Adrenal gland (tissue), 12 donors: ENCODE measurements around the gene CRYGB. TPM values are rescaled to one million over a fixed set of nuclear protein-coding genes. Genes with fewer than 3 reads are reported as not detected.

ENCODE experiments used
- DNase-seq, 7 donors: peaks; one replicate each; pipeline ENCODE4 v3.0.0-alpha.2; 2019 to 2020
- H3K27ac ChIP-seq, 5 donors: fragments of 200-600 bp; sonication (generic) in 4 of 5; 1 replicate in 3 of 5; 2 replicates in 2 of 5; pipeline versions ENCODE4 v1.5.1 to v1.8.0; 2016 to 2020; ENCODE audit warnings: mild to moderate bottlenecking in 1 of 5
- H3K27me3 ChIP-seq: fragments of 200-600 bp; 2 replicates; pipeline ENCODE4 v1.8.0; 2021
- H3K36me3 ChIP-seq, 2 donors: fragments of 200-600 bp; replicated peaks in 1 of 2; 1 replicate in 1 of 2; 2 replicates in 1 of 2; pipeline versions ENCODE4 v1.5.1 to v1.8.0; 2018 to 2022
- H3K4me1 ChIP-seq, 2 donors: fragments of 200-600 bp; replicated peaks in 1 of 2; 1 replicate in 1 of 2; 2 replicates in 1 of 2; pipeline versions ENCODE4 v1.5.1 to v1.8.0; 2018 to 2021
- H3K4me3 ChIP-seq, 4 donors: fragments of 200-600 bp; sonication (generic) in 3 of 4; one replicate each; pipeline ENCODE4 v1.5.1; 2016 to 2018
- H3K9me3 ChIP-seq, 3 donors: fragments of 200-600 bp; sonication (generic) in 1 of 3; replicated peaks in 1 of 3; 1 replicate in 2 of 3; 2 replicates in 1 of 3; pipeline versions ENCODE4 v1.5.1 to v1.8.0; 2016 to 2021
- CTCF ChIP-seq, 6 experiments: fragments of 450-650 bp in 4 of 6; fragments of 200-600 bp in 2 of 6; sonication (generic) in 1 of 6; IDR thresholded peaks; 1 replicate in 5 of 6; 2 replicates in 1 of 6; pipeline versions ENCODE4 v1.5.1 to v1.8.0; 2016 to 2021; ENCODE audit warnings: antibody characterized with exemption in 6 of 6, mild to moderate bottlenecking in 2 of 6, moderate library complexity in 1 of 6
- POLR2A ChIP-seq, 2 donors: fragments of 450-650 bp; IDR thresholded peaks; one replicate each; pipeline ENCODE4 v1.6.1; 2017; ENCODE audit warnings: antibody characterized with exemption in 2 of 2, mild to moderate bottlenecking in 2 of 2, moderate library complexity in 1 of 2
- WGBS, 4 donors: extraction: QIAGEN DNeasy Blood & Tissue Kit in 2 of 4; methylation state at CpG; one replicate each; pipeline versions ENCODE4 v1.1.5 to v1.1.7; 2013 to 2017; 5-methylcytosine and 5-hydroxymethylcytosine counted together
- intact Hi-C, 2 donors: fragments of 100-400 bp; cut with DNase I; formaldehyde crosslinking; loops; one replicate each; pipeline versions ENCODE4 v1.14.1 to v1.15.0; 2022 to 2023
- polyA plus RNA-seq, 3 donors: library from polyadenylated mRNA; stranded (reverse); fragments of 200-250 nt in 2 of 3; fragments of 350-450 nt in 1 of 3; fragmentation: Illumina TruSeq in 1 of 3; extraction: RNeasy Lipid Tissue Mini Kit (QIAGEN cat#74804) in 1 of 3; gene quantifications; one replicate each; pipeline ENCODE4 v1.2.3, GENCODE V29; 2013 to 2014
- total RNA-seq, 9 donors: library from RNA; depleted of rRNA in 4 of 9; stranded (reverse); fragments of >200 nt in 4 of 9; fragments of 120-200 nt in 1 of 9; fragmentation: NEBNext Ultra II Directional in 1 of 9; extraction: Animal tissue kit (Norgen Biotek cat#: 25700) in 1 of 9; gene quantifications; one replicate each; pipeline versions ENCODE4 v1.1.0 to v1.2.4, GENCODE V29; 2013 to 2023
- donor health status: healthy with polysubstance abuse.
- donor health status: Bipolar disorder and iron deficiency.
- donor health status: DM: yes; HTN: yes; CAD: no.
- donor health status: DM: no; HTN: no; CAD: no.
- donor health status: DM: no; HTN: no; CAD: no.
- donor health status: DM: yes; HTN: yes; CAD: no.

The CRYGB gene
- total and polyA plus RNA-seq, 12 donors, result not detected

- 84 to 100% (median 91%) methylated on average over 1 to 2 of the region's 2 CpGs for WGBS, 4 donors
- H3K27ac ChIP-seq, result no peak overlapping the region
- DNase-seq, result no peak
These were observed 9.3 kb downstream of the CRYGB start for GRCh38 chr2:208136716-208137094.

GRCh38 chr2:208135794-208136715, 9.9 kb downstream of the CRYGB start:
- H3K27ac ChIP-seq, result no peak overlapping the region
- 85 to 88% (median 85%) methylated on average over 11 of the region's 11 CpGs for WGBS, 4 donors
- no peaks in the 10 kb centered on the region for H3K27me3 ChIP-seq
- H3K9me3 ChIP-seq, result no peaks in the 10 kb centered on the region
- no peak for TF ChIP-seq CTCF (IDR thresholded peaks at IDR 0.05)
- TF ChIP-seq POLR2A (IDR thresholded peaks at IDR 0.05), result no peak
- no peak overlapping the region for H3K4me3 ChIP-seq
- intact Hi-C loops, result no loop called here
- H3K4me1 ChIP-seq, result no peaks in the 10 kb centered on the region
- no peak for DNase-seq
- no peaks in the 10 kb centered on the region for H3K36me3 ChIP-seq

More at GRCh38 chr2:208136716-208137094, 9.3 kb downstream of the CRYGB start:
- Histone ChIP-seq H3K4me3 (no peak overlapping the region), H3K36me3 (no peaks in the 10 kb centered on the region), H3K9me3 (no peaks in the 10 kb centered on the region), H3K4me1 (no peaks in the 10 kb centered on the region), H3K27me3 (no peaks in the 10 kb centered on the region)
- intact Hi-C loops, result no loop called here
- TF ChIP-seq POLR2A (IDR thresholded peaks at IDR 0.05), result no peak
- no peak for TF ChIP-seq CTCF (IDR thresholded peaks at IDR 0.05)

GRCh38 chr2:208134928-208135586, 10.9 kb downstream of the CRYGB start:
- Histone ChIP-seq H3K36me3 (no peaks in the 10 kb centered on the region), H3K4me3 (no peak overlapping the region), H3K27me3 (no peaks in the 10 kb centered on the region), H3K27ac (no peak overlapping the region), H3K4me1 (no peaks in the 10 kb centered on the region), H3K9me3 (no peaks in the 10 kb centered on the region)
- TF ChIP-seq CTCF (IDR thresholded peaks at IDR 0.05) (no peak), POLR2A (IDR thresholded peaks at IDR 0.05) (no peak)
- 43 to 51% (median 47%) methylated on average over 7 to 8 of the region's 8 CpGs for whole genome bisulfite sequencing, 4 donors
- no peak for DNase-seq
- intact Hi-C loops, result no loop called here

- Histone ChIP-seq H3K4me3 (no peak overlapping the region), H3K4me1 (no peaks in the 10 kb centered on the region), H3K9me3 (no peaks in the 10 kb centered on the region), H3K27me3 (no peaks in the 10 kb centered on the region), H3K27ac (no peak overlapping the region), H3K36me3 (no peaks in the 10 kb centered on the region)
- DNase-seq, result no peak
- intact Hi-C loops, result no loop called here
- 83 to 87% (median 86%) methylated on average over 6 of the region's 6 CpGs for WGBS, 4 donors
- no peak for TF ChIP-seq CTCF (IDR thresholded peaks at IDR 0.05)
These were observed 15.2 kb downstream of the CRYGB start for GRCh38 chr2:208130712-208131110.
